ENCODE data around the gene COPS3. TPM values are rescaled to one million over a fixed set of nuclear protein-coding genes. Genes with fewer than 3 reads are reported as not detected.

The COPS3 gene
- total and polyA plus RNA-seq, 8 donors, result 11.1 to 291 (median 48.6) TPM

GRCh38 chr17:17321356-17322025 is 40.4 kb upstream of the COPS3 start:
- H3K27ac ChIP-seq, result no peak overlapping the region
- H3K36me3 ChIP-seq, result peaks cover 0 to 33% (median 0%) of the 10 kb centered on the region in 4 donors
- H3K9me3 ChIP-seq, result no peaks in the 10 kb centered on the region
- no peak overlapping the region for H3K4me3 ChIP-seq
- intact Hi-C loops (cut with DNase I; ENCODE audit: low total_unique reads), result no loop called here
- no peaks in the 10 kb centered on the region for H3K27me3 ChIP-seq
- 77 to 87% (median 86%) methylated on average over 11 of the region's 11 CpGs for WGBS, 5 donors
- H3K4me1 ChIP-seq, result no peaks in the 10 kb centered on the region
- TF ChIP-seq EP300 (IDR thresholded peaks at IDR 0.05) (no peak), POLR2AphosphoS5 (IDR thresholded peaks at IDR 0.05) (no peak), CTCF (IDR thresholded peaks at IDR 0.05) (no peak), POLR2A (IDR thresholded peaks at IDR 0.05) (no peak)
- DNase-seq, result peak in 1 of 2 donors; percentile 11

GRCh38 chr17:17320911-17321220 is 39.8 kb upstream of the COPS3 start:
- H3K36me3 ChIP-seq, result peaks cover 0 to 27% (median 0%) of the 10 kb centered on the region in 4 donors
- H3K27ac ChIP-seq, result no peak overlapping the region
- no peaks in the 10 kb centered on the region for H3K4me1 ChIP-seq
- WGBS, 5 donors, result 87 to 92% (median 89%) methylated on average over 10 of the region's 10 CpGs
- peak in 1 of 2 donors; percentile 19 for DNase-seq
- TF ChIP-seq EP300 (IDR thresholded peaks at IDR 0.05), result no peak
- TF ChIP-seq CTCF (IDR thresholded peaks at IDR 0.05), result no peak
- no peak for TF ChIP-seq POLR2AphosphoS5 (IDR thresholded peaks at IDR 0.05)
- TF ChIP-seq POLR2A (IDR thresholded peaks at IDR 0.05), result no peak
- H3K27me3 ChIP-seq, result no peaks in the 10 kb centered on the region
- intact Hi-C loops (cut with DNase I; ENCODE audit: low total_unique reads), result no loop called here
- H3K9me3 ChIP-seq, result no peaks in the 10 kb centered on the region
- H3K4me3 ChIP-seq, result no peak overlapping the region

GRCh38 chr17:17320188-17320910 is 39.3 kb upstream of the COPS3 start:
- no peak for TF ChIP-seq POLR2A (IDR thresholded peaks at IDR 0.05)
- DNase-seq, result peak in 1 of 2 donors; percentile 17
- Histone ChIP-seq H3K9me3 (no peaks in the 10 kb centered on the region), H3K27ac (no peak overlapping the region), H3K4me3 (no peak overlapping the region), H3K4me1 (no peaks in the 10 kb centered on the region), H3K27me3 (no peaks in the 10 kb centered on the region), H3K36me3 (peaks cover 0 to 22% (median 0%) of the 10 kb centered on the region in 4 donors)
- intact Hi-C loops (cut with DNase I; ENCODE audit: low total_unique reads), result no loop called here
- WGBS, 5 donors, result 88 to 91% (median 89%) methylated on average over 16 of the region's 16 CpGs

- no peak for TF ChIP-seq POLR2AphosphoS5 (IDR thresholded peaks at IDR 0.05)
- no peak for TF ChIP-seq EP300 (IDR thresholded peaks at IDR 0.05)
- TF ChIP-seq CTCF (IDR thresholded peaks at IDR 0.05), result no peak
- TF ChIP-seq POLR2A (IDR thresholded peaks at IDR 0.05), result no peak
- Histone ChIP-seq H3K9me3 (no peaks in the 10 kb centered on the region), H3K27ac (no peak overlapping the region), H3K27me3 (no peaks in the 10 kb centered on the region), H3K36me3 (peaks cover 0 to 20% (median 0%) of the 10 kb centered on the region in 4 donors), H3K4me1 (no peaks in the 10 kb centered on the region), H3K4me3 (no peak overlapping the region)
- intact Hi-C loops (cut with DNase I; ENCODE audit: low total_unique reads), result no loop called here
- 68 to 81% (median 73%) methylated on average over 5 to 6 of the region's 6 CpGs for WGBS, 5 donors
- peak in 1 of 2 donors; percentile 25 for DNase-seq
Observed at GRCh38 chr17:17315142-17315821, 34.2 kb upstream of the COPS3 start.
